IMR-90 (cell line): ENCODE results near the gene ARNT2. TPM values are rescaled to one million over a fixed set of nuclear protein-coding genes. Genes with fewer than 3 reads are reported as not detected.

Experiments
- ATAC-seq: fragments of 200-7000 bp; cut with Tn5 transposase; 2 replicates; pipeline ENCODE4 v1.9.1; 2020; ENCODE audit warnings: low read depth, mild to moderate bottlenecking, moderate library complexity
- BruUV-seq: library from RNA; stranded (reverse); fragments of 400-500 nt; replicated peaks from 2 replicates; lab custom pipeline; 2021; lab: Mats Ljungman, UMichigan
- CTCF ChIA-PET: fragments of 300-600 bp; formaldehyde crosslinking; extraction: SDS; loops from one replicate; lab custom pipeline; 2021; ENCODE audit warnings: antibody characterized with exemption; lab: Yijun Ruan, JAX
- POLR2A ChIA-PET: fragments of 300-600 bp; sonication (Branson Sonifier 250); formaldehyde crosslinking; loops from one replicate; lab custom pipeline; 2022; ENCODE audit warnings: antibody characterized with exemption; ENCODE audit not compliant: unreplicated experiment; lab: Charles Lee
- DNase-seq: peaks from one replicate; pipeline ENCODE4 v3.0.0; 2013
- H2AFZ ChIP-seq: replicated peaks from 2 replicates; pipeline ENCODE3; 2013; ENCODE audit warnings: low read length, mild to moderate bottlenecking; ENCODE audit not compliant: poor library complexity
- H2AK5ac ChIP-seq: 2 replicates; pipeline ENCODE4 v1.6.1; 2013; ENCODE audit warnings: low read depth, low read length, inconsistent platforms
- H2AK9ac ChIP-seq: replicated peaks from 2 replicates; pipeline ENCODE3; 2013; ENCODE audit warnings: mild to moderate bottlenecking, low read depth, low read length, moderate library complexity; ENCODE audit not compliant: poor library complexity
- H2BK120ac ChIP-seq: 2 replicates; pipeline ENCODE4 v1.6.1; 2013; ENCODE audit warnings: low read depth, low read length, inconsistent platforms
- H2BK15ac ChIP-seq: 3 replicates; pipeline ENCODE4 v1.6.1; 2013; ENCODE audit warnings: low read depth, low read length, inconsistent platforms
- H2BK20ac ChIP-seq: 2 replicates; pipeline ENCODE4 v1.6.1; 2013; ENCODE audit warnings: low read depth, mild to moderate bottlenecking, inconsistent platforms, low read length, moderate library complexity
- H2BK5ac ChIP-seq: 2 replicates; pipeline ENCODE4 v1.6.1; 2013; ENCODE audit warnings: mild to moderate bottlenecking, low read depth, low read length, inconsistent platforms; ENCODE audit not compliant: poor library complexity, severe bottlenecking
- H3K14ac ChIP-seq: replicated peaks from 2 replicates; pipeline ENCODE4 v1.6.1; 2013; ENCODE audit warnings: low read depth, low read length, inconsistent platforms
- H3K18ac ChIP-seq: 2 replicates; pipeline ENCODE4 v1.6.1; 2013; ENCODE audit warnings: low read depth, low read length, control low read depth
- H3K23ac ChIP-seq: 2 replicates; pipeline ENCODE4 v1.6.1; 2013; ENCODE audit warnings: low read depth, low read length, inconsistent platforms
- H3K27ac ChIP-seq: 2 replicates; pipeline ENCODE4 v1.5.1; 2013; ENCODE audit warnings: mild to moderate bottlenecking, control low read depth, low read length; ENCODE audit not compliant: insufficient read depth
- H3K27me3 ChIP-seq: 2 replicates; pipeline ENCODE4 v1.6.1; 2013; ENCODE audit warnings: low read length; ENCODE audit not compliant: control insufficient read depth, insufficient read depth
- H3K36me3 ChIP-seq: 2 replicates; pipeline ENCODE4 v1.6.1; 2013; ENCODE audit warnings: low read length, mixed read lengths; ENCODE audit not compliant: control insufficient read depth, insufficient read depth
- H3K4ac ChIP-seq: 2 replicates; pipeline ENCODE4 v1.6.1; 2013; ENCODE audit warnings: low read depth, low read length, inconsistent platforms
- H3K4me1 ChIP-seq: 2 replicates; pipeline ENCODE4 v1.6.1; 2013; ENCODE audit warnings: low read length, mixed read lengths; ENCODE audit not compliant: control insufficient read depth, insufficient read depth
- H3K4me2 ChIP-seq: 2 replicates; pipeline ENCODE4 v1.6.1; 2013; ENCODE audit warnings: low read depth, mild to moderate bottlenecking, control low read depth, low read length, moderate library complexity
- H3K4me3 ChIP-seq: 2 replicates; pipeline ENCODE4 v1.5.1; 2013; ENCODE audit warnings: low read depth, mild to moderate bottlenecking, control low read depth, low read length, moderate library complexity; ENCODE audit not compliant: insufficient read depth
- H3K56ac ChIP-seq: 2 replicates; pipeline ENCODE4 v1.6.1; 2013; ENCODE audit warnings: low read length, inconsistent platforms; ENCODE audit not compliant: insufficient read depth; ENCODE audit errors: extremely low read depth
- H3K79me1 ChIP-seq, 2 experiments: 2 replicates each; pipeline ENCODE4 v1.6.1; 2013; ENCODE audit warnings: low read length in 2 of 2, inconsistent platforms in 1 of 2, low read depth in 1 of 2
- H3K9ac ChIP-seq: 2 replicates; pipeline ENCODE4 v1.6.1; 2013; ENCODE audit warnings: low read depth, low read length, control low read depth
- H3K9me1 ChIP-seq: 2 replicates; pipeline ENCODE4 v1.6.1; 2013; ENCODE audit warnings: low read length, inconsistent platforms; ENCODE audit not compliant: insufficient read depth
- H3K9me3 ChIP-seq: 2 replicates; pipeline ENCODE4 v1.6.1; 2013; ENCODE audit warnings: low read length; ENCODE audit not compliant: control insufficient read depth, insufficient read depth
- H4K20me1 ChIP-seq: 2 replicates; pipeline ENCODE4 v1.6.1; 2013; ENCODE audit warnings: low read length, inconsistent platforms; ENCODE audit not compliant: insufficient read depth
- H4K5ac ChIP-seq: 2 replicates; pipeline ENCODE4 v1.6.1; 2013; ENCODE audit warnings: mild to moderate bottlenecking, low read depth, low read length, control low read depth
- H4K8ac ChIP-seq, 2 experiments: 2 replicates each; pipeline ENCODE4 v1.6.1; 2013; ENCODE audit warnings: low read depth in 2 of 2, low read length in 2 of 2, control low read depth in 1 of 2, inconsistent platforms in 1 of 2
- H4K91ac ChIP-seq: 2 replicates; pipeline ENCODE4 v1.6.1; 2013; ENCODE audit warnings: low read depth, low read length, inconsistent platforms; ENCODE audit not compliant: insufficient read depth
- FOS ChIP-seq: fragments of 150-350 bp; IDR thresholded peaks from 2 replicates; pipeline ENCODE4 v1.6.1; 2016; ENCODE audit warnings: low read depth, low read length
- MXI1 ChIP-seq: IDR thresholded peaks from 2 replicates; pipeline ENCODE4 v1.6.1; 2012; ENCODE audit warnings: low read depth, mild to moderate bottlenecking, low read length, moderate library complexity, borderline replicate concordance
- WGBS, 2 experiments: methylation state at CpG; one replicate each; pipeline versions ENCODE4 v1.1.5 to v1.1.7; 2013; ENCODE audit warnings: missing lambda C conversion rate in 2 of 2; ENCODE audit not compliant: insufficient read length in 1 of 2; ENCODE audit errors: extremely low coverage in 2 of 2; 5-methylcytosine and 5-hydroxymethylcytosine counted together
- dilution Hi-C: fragments of 300-500 bp; cut with HindIII; formaldehyde crosslinking; loops from one replicate; pipeline ENCODE4 v1.14.3; 2018; ENCODE audit warnings: low sequenced_read_pairs; ENCODE audit not compliant: unreplicated experiment
- in situ Hi-C: fragments of 300-500 bp; cut with MboI; formaldehyde crosslinking; loops from 3 replicates; pipeline ENCODE4 v1.14.3; 2019; ENCODE audit warnings: low sequenced_read_pairs, inconsistent platforms, mixed read lengths
- intact Hi-C: fragments of 100-400 bp; cut with micrococcal nuclease; formaldehyde crosslinking; loops from 2 replicates; pipeline ENCODE4 v1.10.0; 2022
- polyA plus RNA-seq, 3 experiments: library from polyadenylated mRNA; depleted of rRNA; stranded (reverse); fragments of >200 nt; gene quantifications; 2 replicates each; pipeline ENCODE4 v1.2.3, GENCODE V29; 2012; ENCODE audit warnings: low replicate concordance in 1 of 3
- total RNA-seq: library from RNA; depleted of rRNA; stranded (reverse); fragments of >200 nt; gene quantifications from 2 replicates; pipeline ENCODE4 v1.2.3, GENCODE V29; 2012
- TF ChIP-seq, protein P1 (sequence below): conservative IDR thresholded peaks from 2 replicates; pipeline ENCODE4 v1.5.1; 2012; ENCODE audit warnings: mild to moderate bottlenecking, low read depth, low read length, improper control_type of control experiment
- TF ChIP-seq, protein P2 (sequence below): fragments of 150-350 bp; IDR thresholded peaks from 2 replicates; pipeline ENCODE4 v1.6.1; 2016; ENCODE audit warnings: low read depth, mild to moderate bottlenecking, low read length, moderate library complexity, borderline replicate concordance

Gene ARNT2
- total and polyA plus RNA-seq, 2 of the 4 experiments (the other 2 are of a cell fraction), result 18.2 to 19.0 TPM

DNA sequence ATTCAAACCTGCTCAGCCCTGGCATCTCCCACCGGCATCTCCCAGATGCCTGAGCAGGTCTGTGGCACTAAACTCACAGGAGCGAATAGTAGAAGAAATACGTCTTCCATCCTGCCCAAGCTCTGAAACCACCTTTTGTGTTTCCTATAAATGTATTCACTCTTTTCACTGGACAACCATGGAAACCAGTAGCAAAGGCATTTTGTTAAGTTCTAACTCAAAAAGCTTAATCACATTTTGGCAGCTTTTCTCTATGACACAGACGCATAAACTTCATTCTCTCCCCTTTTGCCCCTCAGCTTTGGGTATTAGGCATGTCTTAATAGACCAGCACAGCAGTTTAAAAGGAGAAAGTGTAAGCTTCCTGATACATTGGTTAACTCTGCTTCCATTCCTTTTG, 24.5 kb upstream of the ARNT2 start:
- Histone ChIP-seq H3K9ac (no peak overlapping the region), H2BK120ac (no peak overlapping the region), H4K91ac (no peak overlapping the region), H2AK5ac (no peak overlapping the region), H4K5ac (no peak overlapping the region), H3K36me3 (no peaks in the 10 kb centered on the region), H3K14ac (no peak overlapping the region), H3K27ac (no peak overlapping the region), H3K4ac (no peak overlapping the region), H2AK9ac (no peak overlapping the region), H3K9me3 (no peaks in the 10 kb centered on the region; the same call in 1 of the 2 replicates), H3K23ac (no peak overlapping the region), H2BK20ac (no peak overlapping the region), H3K18ac (no peak overlapping the region), H3K56ac (no peak overlapping the region), H2BK5ac (no peak overlapping the region), H3K79me1 (no peaks in the 10 kb centered on the region), H4K8ac (no peak overlapping the region), H3K4me2 (no peak overlapping the region), H3K4me3 (no peak overlapping the region), H2BK15ac (no peak overlapping the region), H4K20me1 (no peaks in the 10 kb centered on the region), H3K27me3 (peaks cover 34% of the 10 kb centered on the region), H3K4me1 (no peaks in the 10 kb centered on the region), H2AFZ (no peak overlapping the region), H3K9me1 (no peaks in the 10 kb centered on the region)
- POLR2A ChIA-PET, result no interaction called here
- ATAC-seq (no peak), DNase-seq (no peak)
- intact Hi-C loops (no loop called here), dilution Hi-C loops (no loop called here), in situ Hi-C loops (no loop called here)
- CTCF ChIA-PET, result no interaction called here
- TF ChIP-seq FOS, result no peak
- TF ChIP-seq, protein P1, sequence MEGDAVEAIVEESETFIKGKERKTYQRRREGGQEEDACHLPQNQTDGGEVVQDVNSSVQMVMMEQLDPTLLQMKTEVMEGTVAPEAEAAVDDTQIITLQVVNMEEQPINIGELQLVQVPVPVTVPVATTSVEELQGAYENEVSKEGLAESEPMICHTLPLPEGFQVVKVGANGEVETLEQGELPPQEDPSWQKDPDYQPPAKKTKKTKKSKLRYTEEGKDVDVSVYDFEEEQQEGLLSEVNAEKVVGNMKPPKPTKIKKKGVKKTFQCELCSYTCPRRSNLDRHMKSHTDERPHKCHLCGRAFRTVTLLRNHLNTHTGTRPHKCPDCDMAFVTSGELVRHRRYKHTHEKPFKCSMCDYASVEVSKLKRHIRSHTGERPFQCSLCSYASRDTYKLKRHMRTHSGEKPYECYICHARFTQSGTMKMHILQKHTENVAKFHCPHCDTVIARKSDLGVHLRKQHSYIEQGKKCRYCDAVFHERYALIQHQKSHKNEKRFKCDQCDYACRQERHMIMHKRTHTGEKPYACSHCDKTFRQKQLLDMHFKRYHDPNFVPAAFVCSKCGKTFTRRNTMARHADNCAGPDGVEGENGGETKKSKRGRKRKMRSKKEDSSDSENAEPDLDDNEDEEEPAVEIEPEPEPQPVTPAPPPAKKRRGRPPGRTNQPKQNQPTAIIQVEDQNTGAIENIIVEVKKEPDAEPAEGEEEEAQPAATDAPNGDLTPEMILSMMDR, result no peak
- TF ChIP-seq, protein P2, sequence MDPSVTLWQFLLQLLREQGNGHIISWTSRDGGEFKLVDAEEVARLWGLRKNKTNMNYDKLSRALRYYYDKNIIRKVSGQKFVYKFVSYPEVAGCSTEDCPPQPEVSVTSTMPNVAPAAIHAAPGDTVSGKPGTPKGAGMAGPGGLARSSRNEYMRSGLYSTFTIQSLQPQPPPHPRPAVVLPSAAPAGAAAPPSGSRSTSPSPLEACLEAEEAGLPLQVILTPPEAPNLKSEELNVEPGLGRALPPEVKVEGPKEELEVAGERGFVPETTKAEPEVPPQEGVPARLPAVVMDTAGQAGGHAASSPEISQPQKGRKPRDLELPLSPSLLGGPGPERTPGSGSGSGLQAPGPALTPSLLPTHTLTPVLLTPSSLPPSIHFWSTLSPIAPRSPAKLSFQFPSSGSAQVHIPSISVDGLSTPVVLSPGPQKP, result no peak
- no peak for TF ChIP-seq MXI1
- 95% methylated on average over 3 of the region's 4 CpGs; no CpG with 5 or more reads in 1 of the 2 experiments for WGBS, 2 experiments
- no TSS peak for BruUV-seq
